HG03460 (cell line): ENCODE measurements around the gene ACP2.
A peak's percentile ranks its signal among the peaks of the same experiment; 100 is the strongest.

ENCODE experiments used
- ATAC-seq: cut with Tn5 transposase; IDR thresholded peaks from one replicate; pipeline ENCODE4 v1.9.1; 2021; ENCODE audit not compliant: unreplicated experiment

The ACP2 gene

DNA sequence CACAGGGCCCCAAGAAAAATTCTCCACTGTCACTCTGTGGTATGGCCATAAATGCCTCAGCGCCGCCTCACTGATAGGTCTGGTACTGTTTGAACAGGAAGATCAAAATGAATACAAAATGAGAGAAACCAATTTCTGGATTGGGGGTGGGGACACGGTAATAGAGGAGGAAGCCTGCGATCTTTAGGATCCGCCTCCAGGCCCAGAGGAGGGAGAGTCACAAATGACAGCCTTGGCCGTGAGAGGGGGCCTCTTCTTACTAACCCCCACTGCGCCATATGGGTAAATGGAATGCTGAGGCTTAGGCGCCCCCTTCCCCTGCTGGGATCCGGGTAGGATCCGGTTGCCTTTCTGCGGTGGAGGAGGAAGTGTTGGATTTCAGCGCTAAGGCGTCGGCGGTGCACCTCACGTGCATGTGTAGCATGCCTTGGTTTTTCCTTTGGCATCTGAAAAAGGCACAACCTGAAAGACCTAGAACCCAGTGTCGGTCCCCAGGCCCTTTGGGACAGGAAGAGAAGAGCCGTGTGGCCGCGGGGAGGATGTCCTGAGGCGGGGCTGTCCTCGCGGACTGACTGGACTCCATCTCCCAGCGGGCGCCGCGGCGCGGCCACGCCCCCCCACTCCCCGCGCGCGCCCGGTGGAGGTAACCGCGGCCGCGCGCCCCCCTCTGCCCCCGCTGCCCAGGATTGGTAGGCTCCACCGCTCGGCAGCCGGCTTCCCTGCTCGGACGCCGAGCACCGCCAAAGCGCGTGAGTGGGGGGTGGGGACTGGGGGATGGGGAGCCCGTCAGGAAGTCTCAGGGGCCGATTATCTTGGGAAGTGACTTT lies 20.6 kb upstream of the ACP2 start:
- ATAC-seq = peak; percentile 49

DNA sequence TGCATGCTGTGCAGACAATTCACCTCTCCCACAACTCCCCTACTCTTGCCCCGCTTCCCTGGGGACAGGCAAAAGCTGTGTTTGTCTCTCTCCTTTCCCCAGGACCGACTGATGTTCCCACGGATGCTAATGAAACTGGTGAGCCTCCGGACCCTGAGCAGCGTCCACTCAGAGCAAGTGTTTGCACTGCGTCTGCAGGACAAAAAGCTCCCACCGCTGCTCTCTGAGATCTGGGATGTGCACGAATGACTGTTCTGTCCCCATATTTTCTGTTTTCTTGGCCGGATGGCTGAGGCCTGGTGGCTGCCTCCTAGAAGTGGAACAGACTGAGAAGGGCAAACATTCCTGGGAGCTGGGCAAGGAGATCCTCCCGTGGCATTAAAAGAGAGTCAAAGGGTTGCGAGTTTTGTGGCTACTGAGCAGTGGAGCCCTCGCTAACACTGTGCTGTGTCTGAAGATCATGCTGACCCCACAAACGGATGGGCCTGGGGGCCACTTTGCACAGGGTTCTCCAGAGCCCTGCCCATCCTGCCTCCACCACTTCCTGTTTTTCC lies 19.9 kb upstream of the ACP2 start:
- ATAC-seq = no peak

DNA sequence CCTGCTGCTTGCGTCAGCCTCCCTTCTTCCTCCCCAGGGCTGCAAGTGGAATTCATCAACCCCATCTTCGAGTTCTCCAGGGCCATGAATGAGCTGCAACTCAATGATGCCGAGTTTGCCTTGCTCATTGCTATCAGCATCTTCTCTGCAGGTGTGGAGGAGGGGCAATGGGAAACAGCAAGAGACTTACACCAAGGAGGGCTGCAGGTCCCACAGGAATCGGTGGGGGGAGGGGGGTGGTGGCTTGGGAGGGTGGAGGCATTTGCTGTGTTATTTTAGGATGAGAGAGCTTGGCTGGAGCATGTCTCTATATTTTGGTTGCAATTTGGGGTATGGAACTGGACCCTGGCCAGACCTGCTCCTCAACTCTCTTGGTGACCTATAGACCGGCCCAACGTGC lies 19.3 kb upstream of the ACP2 start:
- no peak for ATAC-seq

DNA sequence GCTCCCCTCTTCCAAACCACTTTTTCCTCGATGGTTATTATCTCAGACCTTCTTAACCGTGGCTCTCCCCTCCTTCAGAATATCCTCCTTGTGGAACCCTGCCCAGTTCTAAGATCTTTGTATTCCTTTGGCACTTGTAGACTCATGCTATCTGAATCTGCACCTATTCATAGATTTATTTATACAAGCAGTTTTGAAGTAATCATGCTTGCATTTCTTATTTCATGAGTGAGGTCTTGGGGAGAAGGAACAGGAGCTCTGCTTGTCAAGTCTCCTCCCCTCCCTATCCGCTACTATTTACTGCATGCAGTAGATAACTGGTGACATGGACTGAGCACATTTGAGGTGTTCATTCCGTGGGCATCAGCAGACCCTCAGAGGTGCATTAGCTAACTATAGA lies 15.9 kb upstream of the ACP2 start:
- no peak for ATAC-seq

DNA sequence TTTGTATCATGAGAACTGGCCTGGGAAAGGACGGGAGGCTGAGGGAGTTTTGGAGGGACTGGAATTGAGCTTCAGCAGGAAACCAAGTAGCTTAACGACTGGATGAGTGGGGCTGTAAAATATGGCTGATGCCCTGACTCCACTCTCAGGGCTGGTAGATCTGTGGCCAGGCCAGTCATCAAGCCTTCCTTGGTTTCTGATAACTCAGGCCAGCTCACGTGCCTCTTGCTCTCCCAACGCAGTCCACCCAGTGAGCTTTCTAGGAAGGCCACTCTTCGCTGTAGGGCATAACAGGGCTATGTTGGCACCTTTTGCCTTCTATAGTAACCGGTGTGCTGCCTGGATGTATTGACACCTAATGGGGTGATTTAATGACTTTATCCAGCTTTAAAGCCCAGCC lies 15.5 kb upstream of the ACP2 start:
- ATAC-seq = no peak

DNA sequence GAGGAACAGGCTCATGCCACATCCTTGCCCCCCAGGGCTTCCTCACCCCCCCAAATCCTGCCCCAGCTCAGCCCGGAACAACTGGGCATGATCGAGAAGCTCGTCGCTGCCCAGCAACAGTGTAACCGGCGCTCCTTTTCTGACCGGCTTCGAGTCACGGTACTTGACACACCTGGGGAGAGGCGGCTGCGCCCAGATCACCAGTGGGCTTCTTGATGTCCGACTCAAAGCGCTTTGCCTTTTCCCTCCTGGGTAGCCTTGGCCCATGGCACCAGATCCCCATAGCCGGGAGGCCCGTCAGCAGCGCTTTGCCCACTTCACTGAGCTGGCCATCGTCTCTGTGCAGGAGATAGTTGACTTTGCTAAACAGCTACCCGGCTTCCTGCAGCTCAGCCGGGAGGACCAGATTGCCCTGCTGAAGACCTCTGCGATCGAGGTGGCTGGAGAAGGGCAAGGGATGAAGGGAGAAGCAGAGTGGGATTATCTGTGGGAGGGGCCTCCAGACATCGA lies 12.7 kb upstream of the ACP2 start:
- no peak for ATAC-seq

DNA sequence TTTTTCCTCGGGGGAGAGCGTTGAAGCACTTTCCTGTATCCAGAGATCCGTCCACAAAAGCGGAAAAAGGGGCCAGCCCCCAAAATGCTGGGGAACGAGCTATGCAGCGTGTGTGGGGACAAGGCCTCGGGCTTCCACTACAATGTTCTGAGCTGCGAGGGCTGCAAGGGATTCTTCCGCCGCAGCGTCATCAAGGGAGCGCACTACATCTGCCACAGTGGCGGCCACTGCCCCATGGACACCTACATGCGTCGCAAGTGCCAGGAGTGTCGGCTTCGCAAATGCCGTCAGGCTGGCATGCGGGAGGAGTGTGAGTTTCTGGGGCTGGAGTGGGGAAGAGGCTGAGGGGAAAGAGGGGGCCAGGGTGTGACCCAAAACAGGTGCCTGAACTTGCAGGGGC lies 11.8 kb upstream of the ACP2 start:
- no peak for ATAC-seq

DNA sequence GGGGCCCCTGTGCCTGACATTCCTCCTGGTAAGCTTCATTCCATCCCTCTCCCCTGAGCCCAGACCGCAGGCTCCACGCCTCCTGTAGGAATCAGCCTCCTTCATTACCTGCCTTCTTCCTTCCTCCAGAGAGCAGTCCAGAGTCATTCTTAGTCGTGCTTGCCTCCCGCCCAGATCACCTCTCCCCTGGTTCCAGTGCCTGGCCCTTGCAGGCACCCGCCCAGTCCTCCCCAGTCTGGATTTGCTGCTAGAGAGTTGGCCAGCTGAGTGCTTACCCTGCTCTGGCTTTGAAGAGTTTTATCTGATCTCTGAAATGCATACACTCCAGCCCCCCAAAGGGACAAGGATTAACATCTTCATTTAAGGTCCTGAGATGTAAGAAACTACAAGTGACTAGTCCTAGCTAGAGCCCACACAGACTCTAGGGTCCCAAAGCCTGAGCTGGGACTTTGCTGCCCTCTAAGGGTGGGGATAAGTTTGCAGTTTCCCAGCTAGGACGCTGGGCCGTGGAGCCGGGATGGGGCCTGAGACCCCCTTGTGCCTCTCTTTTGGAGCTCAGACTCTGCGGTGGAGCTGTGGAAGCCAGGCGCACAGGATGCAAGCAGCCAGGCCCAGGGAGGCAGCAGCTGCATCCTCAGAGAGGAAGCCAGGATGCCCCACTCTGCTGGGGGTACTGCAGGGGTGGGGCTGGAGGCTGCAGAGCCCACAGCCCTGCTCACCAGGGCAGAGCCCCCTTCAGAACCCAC lies 10.8 kb upstream of the ACP2 start:
- ATAC-seq = no peak

DNA sequence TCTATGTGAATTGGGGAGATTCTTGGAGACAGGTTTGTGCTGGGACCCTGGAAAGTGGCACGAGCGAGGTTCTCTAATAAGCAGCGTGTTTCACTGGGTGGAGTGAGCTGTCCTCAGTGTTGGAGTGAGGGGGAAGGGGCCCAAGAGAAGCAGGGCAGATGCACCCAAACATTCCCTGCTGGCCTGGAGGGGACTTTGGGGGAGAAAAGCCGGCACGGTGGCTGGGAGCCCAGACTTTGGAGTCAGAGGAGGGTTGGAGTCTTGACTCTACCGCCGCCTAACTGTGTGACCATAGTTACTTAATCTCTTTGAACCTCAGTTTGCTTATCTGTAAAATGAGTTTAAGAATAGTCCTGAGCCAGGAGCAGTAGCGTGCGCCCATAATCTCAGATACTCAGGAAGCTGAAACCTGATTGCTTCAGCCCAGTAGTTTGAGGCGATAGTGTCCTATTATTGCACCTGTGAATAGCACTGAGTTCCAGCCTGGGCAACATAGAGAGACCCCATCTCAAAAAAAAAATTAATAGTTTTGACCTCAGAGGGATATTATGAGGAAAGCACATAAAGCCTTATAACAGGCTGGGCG lies 9.8 kb upstream of the ACP2 start:
- ATAC-seq = no peak

DNA sequence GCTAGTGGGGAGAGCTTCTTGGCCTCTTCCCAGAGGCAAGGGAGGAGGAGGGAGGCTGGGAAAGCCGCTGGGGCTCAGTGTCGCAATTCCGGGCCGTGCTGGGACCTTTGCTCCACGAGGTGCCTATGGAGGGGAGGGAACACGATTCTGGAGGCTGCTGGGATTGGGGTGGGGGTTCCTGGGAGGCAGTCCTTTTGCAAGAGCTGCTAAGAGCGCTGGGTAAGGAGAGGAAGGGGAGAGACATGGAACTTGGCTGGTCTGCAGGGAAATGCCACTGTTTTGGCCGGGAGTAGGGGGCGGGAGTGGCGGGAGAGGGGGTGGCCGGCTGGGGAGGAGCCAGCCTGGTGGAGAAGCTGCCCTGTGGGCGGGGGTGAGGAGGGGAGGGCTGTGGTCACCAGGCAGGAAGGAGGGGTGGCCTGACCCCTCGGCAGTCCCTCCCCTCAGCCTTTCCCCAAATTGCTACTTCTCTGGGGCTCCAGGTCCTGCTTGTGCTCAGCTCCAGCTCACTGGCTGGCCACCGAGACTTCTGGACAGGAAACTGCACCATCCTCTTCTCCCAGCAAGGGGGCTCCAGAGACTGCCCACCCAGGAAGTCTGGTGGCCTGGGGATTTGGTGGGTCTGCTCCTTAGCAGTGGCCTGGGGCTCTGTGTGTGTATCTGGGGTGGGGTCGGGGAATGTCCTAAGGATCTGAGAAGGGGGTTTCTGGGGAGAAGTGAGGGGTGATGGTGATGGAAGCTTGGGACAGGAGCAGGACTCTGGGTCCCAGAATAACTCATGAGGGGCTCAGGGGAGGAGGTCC lies 9.1 kb upstream of the ACP2 start, which contains the start of gene NR1H3:
Gene NR1H3 (plus strand): TSS at position 480 of the 800 bp plus-strand sequence. CDS start 1,221 bp downstream, outside the sequence.
- ATAC-seq = no peak

DNA sequence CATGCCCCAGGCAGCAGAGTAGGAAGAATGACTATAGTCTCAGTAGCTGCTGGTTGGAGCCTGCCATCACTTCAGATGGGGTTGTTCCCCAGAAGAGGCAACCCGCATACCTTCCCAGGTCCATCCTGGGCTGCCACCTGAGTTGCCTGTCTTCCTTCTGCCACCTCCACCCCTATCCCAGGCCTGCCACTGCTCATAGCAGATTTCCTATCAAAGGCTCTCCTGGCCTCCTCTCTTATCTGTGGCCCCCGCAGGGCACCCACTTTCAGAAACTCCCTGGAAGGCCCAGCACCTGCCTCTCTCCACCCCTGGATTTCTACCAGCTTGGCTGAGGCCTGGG lies 8.5 kb upstream of the ACP2 start:
- no peak for ATAC-seq

DNA sequence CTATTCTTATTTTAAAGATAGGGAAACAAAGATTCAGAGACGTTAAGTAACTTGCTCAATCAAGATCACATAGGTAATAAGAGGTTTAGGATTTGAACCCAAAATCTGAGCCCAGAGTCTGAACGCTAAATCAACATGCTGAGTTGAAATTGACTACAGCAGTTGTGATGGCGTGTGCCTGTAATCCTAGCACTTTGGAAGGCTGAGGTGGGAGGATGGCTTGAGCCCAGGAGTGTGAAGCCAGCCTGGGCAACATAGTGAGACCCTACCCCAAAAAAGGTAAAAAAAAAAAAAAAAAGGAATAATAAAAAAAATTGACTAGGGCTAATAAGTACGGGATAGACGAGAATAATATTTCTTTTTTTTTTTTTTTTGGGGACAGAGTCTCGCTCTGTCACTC lies 7.8 kb upstream of the ACP2 start:
- ATAC-seq = no peak

DNA sequence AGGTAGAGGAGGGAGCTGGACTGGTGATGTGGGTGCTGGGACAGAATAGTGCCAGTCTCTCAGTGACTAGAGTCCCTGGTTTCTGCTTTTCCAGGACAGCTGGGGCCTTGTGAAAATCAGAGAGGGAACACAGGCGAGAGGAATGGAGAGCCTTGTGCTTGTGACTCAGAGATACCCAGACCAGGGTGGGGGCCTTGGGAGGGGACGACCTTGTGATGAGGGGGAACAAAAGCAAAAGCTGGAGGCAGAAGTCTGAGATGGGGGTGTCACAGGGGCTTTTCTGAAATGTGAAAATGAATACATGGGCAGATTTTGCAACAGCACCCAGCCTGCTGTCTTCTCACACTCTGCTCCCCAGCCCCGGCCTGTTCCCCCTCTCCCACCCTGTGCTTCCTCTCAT lies 5.8 kb upstream of the ACP2 start:
- ATAC-seq = no peak

DNA sequence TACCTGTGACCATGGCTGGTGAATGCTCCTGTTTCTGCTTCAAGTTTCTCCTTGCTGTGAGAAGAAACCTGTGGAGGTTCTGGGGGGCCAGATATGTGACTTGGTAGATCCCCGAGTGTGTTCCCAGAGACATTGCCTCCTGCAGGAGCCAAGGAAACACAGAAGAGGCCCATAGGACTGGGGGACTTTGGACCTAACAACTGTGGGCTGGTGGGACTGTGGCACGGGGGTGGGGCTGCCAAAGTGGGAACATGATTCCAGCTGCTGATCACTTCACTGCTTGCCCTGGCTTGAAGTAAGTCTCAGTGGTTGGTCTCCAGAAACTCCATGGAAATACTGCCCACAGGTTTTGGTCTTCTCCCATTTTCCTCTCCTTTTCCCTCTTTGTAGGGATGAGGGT lies 5.0 kb upstream of the ACP2 start:
- no peak for ATAC-seq

DNA sequence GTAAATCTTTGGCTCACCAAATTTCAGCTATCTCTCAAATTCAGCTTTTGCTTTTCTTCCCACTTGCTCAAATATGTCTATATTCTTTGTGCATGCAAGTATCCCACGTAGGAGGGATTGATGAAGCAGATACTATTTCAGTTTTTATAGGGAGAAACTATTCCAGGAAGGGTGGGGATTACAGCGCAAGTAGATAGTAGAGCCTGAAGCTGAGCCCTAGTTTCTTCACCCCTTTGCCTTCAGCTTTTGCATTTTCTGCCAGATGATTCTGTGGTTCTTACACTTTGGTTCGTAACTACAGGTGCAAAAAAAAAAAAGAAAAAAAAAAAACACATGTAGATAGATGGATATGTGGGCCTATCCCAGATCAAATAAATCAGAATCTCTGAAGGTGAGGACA lies 3.1 kb upstream of the ACP2 start:
- no peak for ATAC-seq

DNA sequence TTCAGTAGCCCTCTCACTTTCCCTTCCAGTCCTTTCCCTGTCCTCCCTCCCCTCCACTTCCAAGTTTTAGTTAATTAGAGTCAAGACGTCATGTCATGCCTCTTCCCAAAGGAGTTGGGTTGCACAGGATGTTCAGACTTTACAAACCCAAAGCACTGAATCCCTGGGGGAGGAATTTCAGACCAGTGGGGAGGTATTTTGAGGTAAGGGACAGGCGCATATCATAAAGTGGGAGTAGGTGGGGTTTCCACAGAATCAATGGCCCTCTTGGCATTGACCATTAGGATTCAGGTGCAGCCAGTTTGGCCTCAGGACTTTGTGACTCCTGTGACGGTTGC lies 733 bp upstream of the ACP2 start:
- no peak for ATAC-seq

DNA sequence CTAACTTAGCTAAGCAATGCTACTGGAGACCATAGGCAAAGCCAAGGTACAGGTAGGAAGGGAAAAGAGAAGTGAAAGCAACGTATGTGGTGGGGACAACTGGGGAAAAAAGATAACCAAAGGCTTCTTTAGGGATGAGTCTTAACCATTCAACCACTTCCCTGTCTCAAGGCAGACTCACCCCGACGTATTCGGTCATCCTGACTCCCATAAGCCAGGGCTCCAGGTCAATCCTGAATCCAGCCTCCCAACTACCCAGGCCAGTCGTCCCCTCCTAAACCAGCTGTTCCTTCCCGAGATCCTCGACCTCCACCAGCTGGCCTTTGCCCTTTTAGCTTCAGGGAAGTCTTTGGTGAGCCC lies 330 bp downstream of the ACP2 start:
- peak; percentile 29 for ATAC-seq

DNA sequence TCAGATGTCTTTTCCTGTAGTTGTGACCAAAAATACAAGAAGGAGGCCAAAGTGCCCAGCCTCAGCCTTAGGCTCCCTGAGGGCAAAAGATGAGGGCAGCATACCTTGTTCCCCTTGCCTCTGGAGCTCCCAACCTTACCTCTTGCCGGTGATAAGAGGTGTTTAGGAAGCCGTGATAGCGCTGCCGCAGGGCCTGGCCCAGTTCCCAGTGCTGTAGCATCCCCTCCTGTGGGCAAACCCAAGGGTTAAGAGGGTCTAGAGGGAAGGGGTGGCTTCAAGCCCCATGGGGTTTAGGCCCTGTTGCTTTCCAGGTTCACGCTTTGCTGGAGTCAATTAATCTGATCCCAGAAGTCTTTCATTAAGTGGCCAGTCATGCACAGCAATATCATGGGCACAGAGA lies 1.1 kb downstream of the ACP2 start:
- ATAC-seq = no peak

DNA sequence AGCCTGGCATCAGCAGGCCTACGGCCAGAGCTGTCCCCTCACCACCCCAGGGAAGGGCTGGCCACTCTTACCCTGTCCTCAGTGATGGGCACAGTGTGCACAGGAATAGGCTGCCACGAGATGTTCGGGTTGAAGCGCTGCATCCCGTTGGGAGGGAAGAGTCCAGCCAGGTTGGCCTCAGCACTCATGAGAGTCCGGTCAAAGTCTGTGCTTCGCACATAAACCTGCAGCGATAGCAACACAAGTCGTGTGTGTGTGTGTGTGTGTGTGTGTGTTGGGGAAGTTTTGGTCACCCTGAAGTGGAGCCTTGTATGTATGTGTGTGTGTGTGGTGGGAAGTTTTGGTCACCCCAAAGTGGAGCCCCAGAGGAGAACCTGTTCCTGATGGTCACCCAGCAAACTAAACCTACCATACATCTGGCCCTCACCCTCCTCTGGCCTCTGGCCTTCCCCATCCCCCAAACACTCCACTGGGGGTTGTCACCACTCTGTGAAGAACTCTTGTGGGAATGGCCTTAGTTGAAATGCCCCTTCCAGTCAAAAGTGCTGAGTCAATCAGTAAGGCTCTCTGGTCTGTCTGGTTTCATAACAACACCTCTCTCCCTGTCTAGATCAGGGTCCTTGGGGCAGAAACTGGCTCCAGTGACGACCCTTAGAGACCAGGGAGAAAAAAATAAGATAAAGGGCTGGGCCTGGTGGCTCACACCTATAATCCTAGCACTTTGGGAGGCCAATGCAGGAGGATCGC lies 2.8 kb downstream of the ACP2 start:
- no peak for ATAC-seq
